Activated effector memory CD4-positive, alpha-beta T cell treated with Interleukin-2 at 50 U/mL for 16 hours (primary cell): ENCODE measurements around the gene APBA1.

Experiments
- DNase-seq: peaks from one replicate; pipeline ENCODE4 v3.0.0-alpha.2; 2020

Gene APBA1

GRCh38 chr9:69392826-69393225 lies 279.3 kb downstream of the APBA1 start:
- no peak for DNase-seq

- DNase-seq = no peak
Measured at GRCh38 chr9:69391946-69392345, 280.2 kb downstream of the APBA1 start.

GRCh38 chr9:69391487-69391886 lies 280.7 kb downstream of the APBA1 start:
- DNase-seq = no peak

- no peak for DNase-seq
Measured at GRCh38 chr9:69389437-69389995, 282.7 kb downstream of the APBA1 start.

- DNase-seq = no peak
Measured at GRCh38 chr9:69388596-69388995, 283.6 kb downstream of the APBA1 start.

- DNase-seq = no peak
Measured at GRCh38 chr9:69386651-69387050, 285.5 kb downstream of the APBA1 start.

GRCh38 chr9:69385581-69386033 lies 286.6 kb downstream of the APBA1 start:
- DNase-seq = no peak

- DNase-seq = no peak
Measured at GRCh38 chr9:69382135-69382534, 290.0 kb downstream of the APBA1 start.

GRCh38 chr9:69380811-69381210 lies 291.4 kb downstream of the APBA1 start:
- DNase-seq = no peak

GRCh38 chr9:69380301-69380700 lies 291.9 kb downstream of the APBA1 start:
- no peak for DNase-seq

GRCh38 chr9:69379270-69379982 lies 292.7 kb downstream of the APBA1 start:
- DNase-seq = no peak

GRCh38 chr9:69377981-69378380 lies 294.2 kb downstream of the APBA1 start:
- DNase-seq = no peak
